Activated CD4-positive, alpha-beta T cell treated with anti-CD3 and anti-CD28 coated beads, Interleukin-2, amount 50 U/mL, for 16 hours (primary cell): ENCODE results near the gene ZSCAN31.
A peak's percentile ranks its signal among the peaks of the same experiment; 100 is the strongest.
"Not testable (repeated sequence)": the region's sequence is repeated elsewhere in the genome, so short reads cannot be mapped to it uniquely, and the experiment has no call there.

Experiments
- DNase-seq: peaks from one replicate; pipeline ENCODE4 v3.0.0-alpha.2; 2020

Gene ZSCAN31

GRCh38 chr6:28351493-28351925 lies 15.6 kb upstream of the ZSCAN31 start:
- DNase-seq = no peak

GRCh38 chr6:28351087-28351486 lies 15.1 kb upstream of the ZSCAN31 start:
- no peak for DNase-seq

- DNase-seq = peak; percentile 88
These were observed 14.2 kb upstream of the ZSCAN31 start, which contains the start of gene ZKSCAN3 for GRCh38 chr6:28349892-28350737. Gene ZKSCAN3 (plus strand): TSS chr6:28349947. CDS start chr6:28359587, 9,640 bp downstream.

GRCh38 chr6:28349344-28349891 lies 13.5 kb upstream of the ZSCAN31 start:
- no peak for DNase-seq

- DNase-seq = no peak
These were observed 11.2 kb upstream of the ZSCAN31 start for GRCh38 chr6:28347119-28347518.

GRCh38 chr6:28345201-28345600 lies 9.3 kb upstream of the ZSCAN31 start:
- no peak for DNase-seq

GRCh38 chr6:28343898-28344677 lies 8.1 kb upstream of the ZSCAN31 start:
- no peak for DNase-seq

- no peak for DNase-seq
These were observed 4.6 kb upstream of the ZSCAN31 start for GRCh38 chr6:28340310-28341095.

GRCh38 chr6:28337121-28337520 lies 1.2 kb upstream of the ZSCAN31 start:
- no peak for DNase-seq

GRCh38 chr6:28336284-28337120 lies 554 bp upstream of the ZSCAN31 start:
- DNase-seq = peak; percentile 6

GRCh38 chr6:28335040-28335563 lies 846 bp downstream of the ZSCAN31 start:
- DNase-seq = no peak

GRCh38 chr6:28334286-28335039 lies 1.5 kb downstream of the ZSCAN31 start:
- DNase-seq = no peak

- no peak for DNase-seq
These were observed 2.3 kb downstream of the ZSCAN31 start for GRCh38 chr6:28333599-28334018.

GRCh38 chr6:28333047-28333446 lies 2.9 kb downstream of the ZSCAN31 start:
- DNase-seq = no peak

- no peak for DNase-seq
These were observed 5.9 kb downstream of the ZSCAN31 start for GRCh38 chr6:28330041-28330440.

- DNase-seq = no peak
These were observed 9.5 kb downstream of the ZSCAN31 start for GRCh38 chr6:28326371-28326948.

- DNase-seq = no peak
These were observed 12.0 kb downstream of the ZSCAN31 start for GRCh38 chr6:28323813-28324424.

GRCh38 chr6:28322661-28323060 lies 13.3 kb downstream of the ZSCAN31 start:
- DNase-seq = no peak

- DNase-seq = not testable (repeated sequence)
These were observed 18.1 kb downstream of the ZSCAN31 start for GRCh38 chr6:28317866-28318265.

GRCh38 chr6:28315628-28316027 lies 20.3 kb downstream of the ZSCAN31 start:
- DNase-seq = no peak
